ENCODE data around the gene KCNJ10. TPM values are rescaled to one million over a fixed set of nuclear protein-coding genes. Genes with fewer than 3 reads are reported as not detected.

The KCNJ10 gene
- total and polyA plus RNA-seq, 2 of the 13 experiments (the other 11 are each of a cell fraction or from before 2014, with no cell fraction given) = 4.4 to 10.3 TPM

- TF ChIP-seq, protein P1, sequence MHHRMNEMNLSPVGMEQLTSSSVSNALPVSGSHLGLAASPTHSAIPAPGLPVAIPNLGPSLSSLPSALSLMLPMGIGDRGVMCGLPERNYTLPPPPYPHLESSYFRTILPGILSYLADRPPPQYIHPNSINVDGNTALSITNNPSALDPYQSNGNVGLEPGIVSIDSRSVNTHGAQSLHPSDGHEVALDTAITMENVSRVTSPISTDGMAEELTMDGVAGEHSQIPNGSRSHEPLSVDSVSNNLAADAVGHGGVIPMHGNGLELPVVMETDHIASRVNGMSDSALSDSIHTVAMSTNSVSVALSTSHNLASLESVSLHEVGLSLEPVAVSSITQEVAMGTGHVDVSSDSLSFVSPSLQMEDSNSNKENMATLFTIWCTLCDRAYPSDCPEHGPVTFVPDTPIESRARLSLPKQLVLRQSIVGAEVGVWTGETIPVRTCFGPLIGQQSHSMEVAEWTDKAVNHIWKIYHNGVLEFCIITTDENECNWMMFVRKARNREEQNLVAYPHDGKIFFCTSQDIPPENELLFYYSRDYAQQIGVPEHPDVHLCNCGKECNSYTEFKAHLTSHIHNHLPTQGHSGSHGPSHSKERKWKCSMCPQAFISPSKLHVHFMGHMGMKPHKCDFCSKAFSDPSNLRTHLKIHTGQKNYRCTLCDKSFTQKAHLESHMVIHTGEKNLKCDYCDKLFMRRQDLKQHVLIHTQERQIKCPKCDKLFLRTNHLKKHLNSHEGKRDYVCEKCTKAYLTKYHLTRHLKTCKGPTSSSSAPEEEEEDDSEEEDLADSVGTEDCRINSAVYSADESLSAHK (CRISPR knock-in tag; IDR thresholded peaks at IDR 0.05; ENCODE audit: borderline replicate concordance) = no peak
- TF ChIP-seq, protein P2, sequence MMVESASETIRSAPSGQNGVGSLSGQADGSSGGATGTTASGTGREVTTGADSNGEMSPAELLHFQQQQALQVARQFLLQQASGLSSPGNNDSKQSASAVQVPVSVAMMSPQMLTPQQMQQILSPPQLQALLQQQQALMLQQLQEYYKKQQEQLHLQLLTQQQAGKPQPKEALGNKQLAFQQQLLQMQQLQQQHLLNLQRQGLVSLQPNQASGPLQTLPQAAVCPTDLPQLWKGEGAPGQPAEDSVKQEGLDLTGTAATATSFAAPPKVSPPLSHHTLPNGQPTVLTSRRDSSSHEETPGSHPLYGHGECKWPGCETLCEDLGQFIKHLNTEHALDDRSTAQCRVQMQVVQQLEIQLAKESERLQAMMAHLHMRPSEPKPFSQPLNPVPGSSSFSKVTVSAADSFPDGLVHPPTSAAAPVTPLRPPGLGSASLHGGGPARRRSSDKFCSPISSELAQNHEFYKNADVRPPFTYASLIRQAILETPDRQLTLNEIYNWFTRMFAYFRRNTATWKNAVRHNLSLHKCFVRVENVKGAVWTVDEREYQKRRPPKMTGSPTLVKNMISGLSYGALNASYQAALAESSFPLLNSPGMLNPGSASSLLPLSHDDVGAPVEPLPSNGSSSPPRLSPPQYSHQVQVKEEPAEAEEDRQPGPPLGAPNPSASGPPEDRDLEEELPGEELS (CRISPR knock-in tag; IDR thresholded peaks at IDR 0.05) = no peak
- TF ChIP-seq, protein P3, sequence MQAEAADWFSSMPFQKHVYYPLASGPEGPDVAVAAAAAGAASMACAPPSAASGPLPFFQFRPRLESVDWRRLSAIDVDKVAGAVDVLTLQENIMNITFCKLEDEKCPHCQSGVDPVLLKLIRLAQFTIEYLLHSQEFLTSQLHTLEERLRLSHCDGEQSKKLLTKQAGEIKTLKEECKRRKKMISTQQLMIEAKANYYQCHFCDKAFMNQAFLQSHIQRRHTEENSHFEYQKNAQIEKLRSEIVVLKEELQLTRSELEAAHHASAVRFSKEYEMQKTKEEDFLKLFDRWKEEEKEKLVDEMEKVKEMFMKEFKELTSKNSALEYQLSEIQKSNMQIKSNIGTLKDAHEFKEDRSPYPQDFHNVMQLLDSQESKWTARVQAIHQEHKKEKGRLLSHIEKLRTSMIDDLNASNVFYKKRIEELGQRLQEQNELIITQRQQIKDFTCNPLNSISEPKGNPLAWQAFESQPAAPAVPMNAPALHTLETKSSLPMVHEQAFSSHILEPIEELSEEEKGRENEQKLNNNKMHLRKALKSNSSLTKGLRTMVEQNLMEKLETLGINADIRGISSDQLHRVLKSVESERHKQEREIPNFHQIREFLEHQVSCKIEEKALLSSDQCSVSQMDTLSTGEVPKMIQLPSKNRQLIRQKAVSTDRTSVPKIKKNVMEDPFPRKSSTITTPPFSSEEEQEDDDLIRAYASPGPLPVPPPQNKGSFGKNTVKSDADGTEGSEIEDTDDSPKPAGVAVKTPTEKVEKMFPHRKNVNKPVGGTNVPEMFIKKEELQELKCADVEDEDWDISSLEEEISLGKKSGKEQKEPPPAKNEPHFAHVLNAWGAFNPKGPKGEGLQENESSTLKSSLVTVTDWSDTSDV (CRISPR knock-in tag; IDR thresholded peaks at IDR 0.05) = no peak
- TF ChIP-seq KLF9 (CRISPR knock-in tag; IDR thresholded peaks at IDR 0.05; ENCODE audit: low read depth) = no peak
- TF ChIP-seq ZNF501 (CRISPR knock-in tag; IDR thresholded peaks at IDR 0.05) = peak; percentile 78
- TF ChIP-seq THYN1 (CRISPR knock-in tag; IDR thresholded peaks at IDR 0.05; ENCODE audit: borderline replicate concordance, low read depth) = peak; percentile 11; the same call in 1 of the 2 replicates
- TF ChIP-seq ZBTB43 (CRISPR knock-in tag; conservative IDR thresholded peaks at IDR 0.05) = peak; percentile 67; the same call in 1 of the 2 replicates
- no peak for TF ChIP-seq REXO4 (CRISPR knock-in tag; IDR thresholded peaks at IDR 0.05; ENCODE audit: borderline replicate concordance)
- peak; percentile 53; the same call in 1 of the 2 replicates for TF ChIP-seq ZBTB42 (CRISPR knock-in tag; IDR thresholded peaks at IDR 0.05)
- TF ChIP-seq RFX3 (CRISPR knock-in tag; IDR thresholded peaks at IDR 0.05) = no peak
- no peak for TF ChIP-seq KDM4B (CRISPR knock-in tag; IDR thresholded peaks at IDR 0.05)
- no peak for TF ChIP-seq ZNF18 (CRISPR knock-in tag; IDR thresholded peaks at IDR 0.05; ENCODE audit: insufficient replicate concordance)
- TF ChIP-seq ZNF205 (CRISPR knock-in tag; IDR thresholded peaks at IDR 0.05) = peak; percentile 35; the same call in 1 of the 2 replicates
- no peak; the same call in 1 of the 2 replicates for TF ChIP-seq ARNTL (CRISPR knock-in tag; IDR thresholded peaks at IDR 0.05)
- no peak; the same call in 1 of the 2 replicates for TF ChIP-seq ZNF124 (CRISPR knock-in tag; IDR thresholded peaks at IDR 0.05)
- TF ChIP-seq, protein P4, sequence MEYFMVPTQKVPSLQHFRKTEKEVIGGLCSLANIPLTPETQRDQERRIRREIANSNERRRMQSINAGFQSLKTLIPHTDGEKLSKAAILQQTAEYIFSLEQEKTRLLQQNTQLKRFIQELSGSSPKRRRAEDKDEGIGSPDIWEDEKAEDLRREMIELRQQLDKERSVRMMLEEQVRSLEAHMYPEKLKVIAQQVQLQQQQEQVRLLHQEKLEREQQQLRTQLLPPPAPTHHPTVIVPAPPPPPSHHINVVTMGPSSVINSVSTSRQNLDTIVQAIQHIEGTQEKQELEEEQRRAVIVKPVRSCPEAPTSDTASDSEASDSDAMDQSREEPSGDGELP (IDR thresholded peaks at IDR 0.05; ENCODE audit: borderline replicate concordance, low read depth) = no peak
- no peak for TF ChIP-seq ZNF234 (CRISPR knock-in tag; conservative IDR thresholded peaks at IDR 0.05)
Measured at GRCh38 chr1:160031365-160032164, 38.4 kb downstream of the KCNJ10 start, which contains the start of gene PIGM (continued).

Data from HepG2 (cell line).